ENCODE measurements around the gene TTR.

The TTR gene

GRCh38 chr18:31555971-31556747, 35.5 kb upstream of the TTR start:
- Histone ChIP-seq H3F3A (ENCODE audit: low read depth) (no peaks in the 10 kb centered on the region), H3K36me3 (ENCODE audit: insufficient read depth, low read length) (no peaks in the 10 kb centered on the region), H3K9ac (ENCODE audit: low read depth, low read length, poor library complexity, severe bottlenecking) (no peak overlapping the region), H2AFZ (ENCODE audit: low read length) (peak overlapping the region; percentile 54), H4K20me1 (ENCODE audit: insufficient read depth, low read length, poor library complexity, severe bottlenecking) (no peaks in the 10 kb centered on the region), H3K79me2 (ENCODE audit: insufficient read depth, low read length) (no peaks in the 10 kb centered on the region), H3K4me2 (ENCODE audit: low read depth, low read length, poor library complexity, severe bottlenecking) (peak overlapping the region; percentile 33), H3K4me1 (ENCODE audit: insufficient read depth, low read length, poor library complexity, severe bottlenecking) (peaks cover 4% of the 10 kb centered on the region), H3K27me3 (ENCODE audit: insufficient read depth, low read length, poor library complexity, severe bottlenecking) (no peaks in the 10 kb centered on the region), H3K4me3 (ENCODE audit: low read length, poor library complexity, severe bottlenecking) (no peak overlapping the region), H3K9me2 (replicated peaks; ENCODE audit: low read depth, low read length) (no peaks in the 10 kb centered on the region), H3K9me3 (ENCODE audit: insufficient read depth, low read depth, low read length) (no peaks in the 10 kb centered on the region)
- TF ChIP-seq CTCF (conservative IDR thresholded peaks at IDR 0.05; ENCODE audit: low read length), result peak; percentile 96
- no peak for TF ChIP-seq EZH2phosphoT487 (IDR thresholded peaks at IDR 0.05; ENCODE audit: borderline replicate concordance)

- Histone ChIP-seq H3K27me3 (ENCODE audit: insufficient read depth, low read length, poor library complexity, severe bottlenecking) (no peaks in the 10 kb centered on the region), H2AFZ (ENCODE audit: low read length) (no peak overlapping the region), H3K4me1 (ENCODE audit: insufficient read depth, low read length, poor library complexity, severe bottlenecking) (peaks cover 4% of the 10 kb centered on the region), H3K4me3 (ENCODE audit: low read length, poor library complexity, severe bottlenecking) (no peak overlapping the region), H3K9me2 (replicated peaks; ENCODE audit: low read depth, low read length) (no peaks in the 10 kb centered on the region), H3K36me3 (ENCODE audit: insufficient read depth, low read length) (no peaks in the 10 kb centered on the region), H3K9me3 (ENCODE audit: insufficient read depth, low read depth, low read length) (no peaks in the 10 kb centered on the region), H3F3A (ENCODE audit: low read depth) (no peaks in the 10 kb centered on the region), H3K4me2 (ENCODE audit: low read depth, low read length, poor library complexity, severe bottlenecking) (no peak overlapping the region), H4K20me1 (ENCODE audit: insufficient read depth, low read length, poor library complexity, severe bottlenecking) (no peaks in the 10 kb centered on the region), H3K79me2 (ENCODE audit: insufficient read depth, low read length) (no peaks in the 10 kb centered on the region), H3K9ac (ENCODE audit: low read depth, low read length, poor library complexity, severe bottlenecking) (no peak overlapping the region)
- TF ChIP-seq EZH2phosphoT487 (IDR thresholded peaks at IDR 0.05; ENCODE audit: borderline replicate concordance), result no peak
- peak; percentile 22; the same call in 1 of the 2 replicates for TF ChIP-seq CTCF (conservative IDR thresholded peaks at IDR 0.05; ENCODE audit: low read length)
Measured at GRCh38 chr18:31557446-31557845, 34.2 kb upstream of the TTR start.

- Histone ChIP-seq H3K79me2 (ENCODE audit: insufficient read depth, low read length) (no peaks in the 10 kb centered on the region), H3F3A (ENCODE audit: low read depth) (no peaks in the 10 kb centered on the region), H3K4me3 (ENCODE audit: low read length, poor library complexity, severe bottlenecking) (no peak overlapping the region), H3K4me1 (ENCODE audit: insufficient read depth, low read length, poor library complexity, severe bottlenecking) (peaks cover 4% of the 10 kb centered on the region), H3K9me3 (ENCODE audit: insufficient read depth, low read depth, low read length) (no peaks in the 10 kb centered on the region), H4K20me1 (ENCODE audit: insufficient read depth, low read length, poor library complexity, severe bottlenecking) (no peaks in the 10 kb centered on the region), H3K4me2 (ENCODE audit: low read depth, low read length, poor library complexity, severe bottlenecking) (no peak overlapping the region), H3K9ac (ENCODE audit: low read depth, low read length, poor library complexity, severe bottlenecking) (no peak overlapping the region), H3K9me2 (replicated peaks; ENCODE audit: low read depth, low read length) (no peaks in the 10 kb centered on the region), H3K36me3 (ENCODE audit: insufficient read depth, low read length) (no peaks in the 10 kb centered on the region), H2AFZ (ENCODE audit: low read length) (no peak overlapping the region), H3K27me3 (ENCODE audit: insufficient read depth, low read length, poor library complexity, severe bottlenecking) (no peaks in the 10 kb centered on the region)
- TF ChIP-seq EZH2phosphoT487 (IDR thresholded peaks at IDR 0.05; ENCODE audit: borderline replicate concordance) (no peak), CTCF (conservative IDR thresholded peaks at IDR 0.05; ENCODE audit: low read length) (no peak)
Measured at GRCh38 chr18:31558567-31558966, 33.1 kb upstream of the TTR start.

All from Loucy (cell line).